Peyer's patch (tissue), 4 donors: ENCODE results near the gene ARMC9. TPM values are rescaled to one million over a fixed set of nuclear protein-coding genes. Genes with fewer than 3 reads are reported as not detected.

Experiments
- small RNA-seq, 2 donors: library from RNA; depleted of rRNA; stranded (forward); fragments of <200 nt; gene quantifications; one replicate each; pipeline ENCODE3, GENCODE V24; 2016
- total RNA-seq, 4 donors: library from RNA; depleted of rRNA; stranded (reverse); fragments of >200 nt; gene quantifications; one replicate each; pipeline ENCODE4 v1.1.0, GENCODE V29; 2016

ARMC9 gene
- total RNA-seq, 4 donors from 2014 or later: 3.3 to 15.7 (median 10.5) TPM

Small RNA genes within 50 kb of the gene (small RNA-seq; reads per million reads assigned to genes)
- gene AC018738.1: 0 reads per million in 2 donors
- 0 reads per million in 2 donors for gene MIR4777

Other genes starting within 250 kb of the ARMC9 start
- gene SPATA3, start 202.5 kb upstream of the ARMC9 start, total RNA-seq: not detected
- 10 to 100 TPM in 3 of 4 donors, 1 to 10 TPM in 1; 9.9 to 46.2 (median 31.8) TPM for gene C2orf72, start 161.1 kb upstream of the ARMC9 start, total RNA-seq
- gene PSMD1, start 141.8 kb upstream of the ARMC9 start, total RNA-seq: 100 to 1,000 TPM in 3 of 4 donors, 10 to 100 TPM in 1; 89.1 to 116 (median 111) TPM
- 1 to 10 TPM in 1 of 4 donors, under 1 TPM in 1, not detected in 2; 0.40 to 2.2 TPM for gene HTR2B, start 73.6 kb upstream of the ARMC9 start, total RNA-seq
- 100 to 1,000 TPM in 2 of 4 donors, 10 to 100 TPM in 1, 1 to 10 TPM in 1; 9.9 to 154 (median 90.3) TPM for gene B3GNT7, start 197.1 kb downstream of the ARMC9 start, total RNA-seq